Thymus (tissue), 11 donors: Measurements from ENCODE around the gene DISC1. TPM values are rescaled to one million over a fixed set of nuclear protein-coding genes. Genes with fewer than 3 reads are reported as not detected.

ENCODE experiments used
- DNase-seq, 9 donors: peaks; one replicate each; pipeline ENCODE4 v3.0.0-alpha.2; 2013; ENCODE audit warnings: low spot score in 9 of 9, low read depth in 6 of 9, missing footprints in 1 of 9
- H3K27ac ChIP-seq, 2 donors: one replicate each; pipeline ENCODE4 v1.5.1; 2013; ENCODE audit warnings: control low read depth in 1 of 2, low read depth in 1 of 2, low read length in 1 of 2, mild to moderate bottlenecking in 1 of 2, moderate library complexity in 1 of 2
- H3K27me3 ChIP-seq, 2 donors: one replicate each; pipeline ENCODE4 v1.5.1; 2013; ENCODE audit warnings: low read length in 1 of 2; ENCODE audit not compliant: control insufficient read depth in 2 of 2, insufficient read depth in 1 of 2
- H3K36me3 ChIP-seq, 2 donors: one replicate each; pipeline ENCODE4 v1.5.1; 2013; ENCODE audit warnings: low read length in 1 of 2, mild to moderate bottlenecking in 1 of 2, moderate library complexity in 1 of 2; ENCODE audit not compliant: control insufficient read depth in 2 of 2, insufficient read depth in 2 of 2
- H3K4me1 ChIP-seq, 2 donors: one replicate each; pipeline ENCODE4 v1.5.1; 2013; ENCODE audit warnings: low read length in 2 of 2; ENCODE audit not compliant: control insufficient read depth in 2 of 2, insufficient read depth in 2 of 2
- H3K4me3 ChIP-seq, 2 donors: one replicate each; pipeline ENCODE4 v1.5.1; 2013; ENCODE audit warnings: low read length in 2 of 2, control low read depth in 1 of 2, mild to moderate bottlenecking in 1 of 2
- H3K9me3 ChIP-seq, 2 donors: one replicate each; pipeline ENCODE4 v1.5.1; 2013; ENCODE audit warnings: low read length in 1 of 2, mild to moderate bottlenecking in 1 of 2; ENCODE audit not compliant: control insufficient read depth in 2 of 2, insufficient read depth in 1 of 2
- WGBS: extraction: QIAGEN DNeasy Blood & Tissue Kit; methylation state at CpG from one replicate; pipeline ENCODE4 v1.1.7; 2013; 5-methylcytosine and 5-hydroxymethylcytosine counted together
- polyA plus RNA-seq: library from polyadenylated mRNA; stranded (reverse); fragments of 200-250 nt; gene quantifications from one replicate; pipeline ENCODE4 v1.2.3, GENCODE V29; 2013
- total RNA-seq: library from RNA; stranded (reverse); fragments of 120-200 nt; gene quantifications from one replicate; pipeline ENCODE4 v1.2.4, GENCODE V29; 2013
- donor health status: healthy.

Gene DISC1
- total and polyA plus RNA-seq, 2 donors = 4.4 to 5.3 TPM

- Histone ChIP-seq H3K4me3 (no peak overlapping the region), H3K27ac (no peak overlapping the region), H3K9me3 (no peaks in the 10 kb centered on the region), H3K36me3 (no peaks in the 10 kb centered on the region), H3K4me1 (no peaks in the 10 kb centered on the region), H3K27me3 (no peaks in the 10 kb centered on the region)
- WGBS = 94% methylated on average over 1 of the region's 1 CpG
- no peak for DNase-seq
Observed at GRCh38 chr1:232017759-232018158, 391.2 kb downstream of the DISC1 start.

DNA sequence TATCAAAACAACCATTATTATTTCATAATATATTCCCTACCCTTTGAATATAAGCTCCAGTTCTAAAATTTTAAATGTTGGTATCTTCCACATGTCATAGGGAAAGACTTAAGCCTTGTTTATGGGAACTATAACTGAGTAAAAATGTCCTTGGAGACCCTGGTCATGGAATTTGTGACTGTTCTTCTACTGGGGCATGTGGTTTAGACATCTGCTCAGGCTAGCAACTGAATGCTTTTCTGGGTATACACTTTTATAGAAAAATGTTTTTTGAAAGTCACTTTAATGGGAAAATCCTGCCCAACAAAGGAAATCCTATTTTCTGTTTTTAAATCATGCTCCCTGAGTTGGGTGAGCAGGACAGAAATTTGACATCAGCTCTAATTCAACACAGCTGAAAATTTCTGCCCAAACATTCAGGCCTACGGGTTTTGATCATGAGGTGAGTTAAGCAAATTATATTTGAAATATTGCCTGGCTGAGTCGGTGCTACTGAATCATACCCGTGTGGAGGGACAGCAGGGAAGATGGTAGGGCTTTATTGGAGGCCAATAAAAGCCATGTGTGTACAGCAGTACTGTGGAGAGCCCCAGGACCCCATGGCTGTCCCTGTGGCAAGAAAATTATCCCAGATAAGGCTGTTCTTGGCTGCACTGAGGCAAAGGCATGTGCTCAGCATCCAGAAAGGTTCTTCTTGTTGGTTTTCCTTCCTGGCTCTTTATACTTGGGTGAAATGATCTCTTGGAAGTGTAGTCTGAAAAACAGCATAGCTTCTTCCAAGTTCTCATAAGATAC lies 391.8 kb downstream of the DISC1 start:
- H3K4me1 ChIP-seq = no peaks in the 10 kb centered on the region
- no peak for DNase-seq
- no peaks in the 10 kb centered on the region for H3K36me3 ChIP-seq
- H3K9me3 ChIP-seq = no peaks in the 10 kb centered on the region
- no peak overlapping the region for H3K27ac ChIP-seq
- H3K27me3 ChIP-seq = no peaks in the 10 kb centered on the region
- H3K4me3 ChIP-seq = no peak overlapping the region
- 93% methylated on average over 3 of the region's 3 CpGs for WGBS

- Histone ChIP-seq H3K9me3 (no peaks in the 10 kb centered on the region), H3K27ac (no peak overlapping the region), H3K4me3 (no peak overlapping the region), H3K36me3 (no peaks in the 10 kb centered on the region), H3K4me1 (no peaks in the 10 kb centered on the region), H3K27me3 (no peaks in the 10 kb centered on the region)
- DNase-seq = no peak
- WGBS = 88% methylated on average over 5 of the region's 5 CpGs
Observed at GRCh38 chr1:232019026-232019340, 392.4 kb downstream of the DISC1 start.

GRCh38 chr1:232020352-232020751 lies 393.8 kb downstream of the DISC1 start:
- no peaks in the 10 kb centered on the region for H3K9me3 ChIP-seq
- no peaks in the 10 kb centered on the region for H3K4me1 ChIP-seq
- DNase-seq = no peak
- no peak overlapping the region for H3K27ac ChIP-seq
- 98% methylated on average over 1 of the region's 1 CpG for WGBS
- no peaks in the 10 kb centered on the region for H3K27me3 ChIP-seq
- no peaks in the 10 kb centered on the region for H3K36me3 ChIP-seq
- no peak overlapping the region for H3K4me3 ChIP-seq

- H3K4me3 ChIP-seq = no peak overlapping the region
- H3K36me3 ChIP-seq = no peaks in the 10 kb centered on the region
- WGBS = 94% methylated on average over 4 of the region's 4 CpGs
- DNase-seq = no peak
- no peaks in the 10 kb centered on the region for H3K27me3 ChIP-seq
- H3K4me1 ChIP-seq = no peaks in the 10 kb centered on the region
- no peak overlapping the region for H3K27ac ChIP-seq
- no peaks in the 10 kb centered on the region for H3K9me3 ChIP-seq
Observed at GRCh38 chr1:232029315-232029714, 402.7 kb downstream of the DISC1 start.

DNA sequence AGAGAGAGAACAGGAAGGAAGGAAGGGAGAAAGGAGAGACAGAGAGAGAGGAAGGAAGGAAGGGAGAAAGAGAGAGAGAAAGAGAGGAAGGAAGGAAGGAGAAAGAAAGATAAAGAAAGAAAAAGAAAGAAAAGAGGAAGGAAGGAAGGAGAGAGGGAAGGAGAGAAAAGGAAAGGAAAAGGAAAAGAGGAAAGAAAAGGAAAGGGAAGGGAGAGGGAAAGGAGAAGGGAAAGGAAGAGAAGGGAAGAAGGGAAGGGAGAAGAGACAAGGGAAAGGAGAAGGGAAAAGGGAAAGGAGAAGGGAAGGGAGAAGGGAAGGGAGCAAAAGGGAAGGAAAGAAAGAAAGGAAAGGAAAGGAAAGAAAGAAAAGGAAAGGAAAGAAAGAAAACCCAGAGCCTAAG lies 404.6 kb downstream of the DISC1 start:
- no peaks in the 10 kb centered on the region for H3K9me3 ChIP-seq
- no peaks in the 10 kb centered on the region for H3K4me1 ChIP-seq
- no peaks in the 10 kb centered on the region for H3K27me3 ChIP-seq
- no peak for DNase-seq
- no peak overlapping the region for H3K27ac ChIP-seq
- no peak overlapping the region for H3K4me3 ChIP-seq
- no peaks in the 10 kb centered on the region for H3K36me3 ChIP-seq

- no peak for DNase-seq
- 98% methylated on average over 4 of the region's 4 CpGs for WGBS
- Histone ChIP-seq H3K27ac (no peak overlapping the region), H3K4me3 (no peak overlapping the region), H3K27me3 (no peaks in the 10 kb centered on the region), H3K9me3 (no peaks in the 10 kb centered on the region), H3K36me3 (no peaks in the 10 kb centered on the region), H3K4me1 (no peaks in the 10 kb centered on the region)
Observed at GRCh38 chr1:232033285-232033684, 406.7 kb downstream of the DISC1 start.

- Histone ChIP-seq H3K27ac (no peak overlapping the region), H3K4me1 (no peaks in the 10 kb centered on the region), H3K27me3 (no peaks in the 10 kb centered on the region), H3K36me3 (no peaks in the 10 kb centered on the region), H3K4me3 (no peak overlapping the region), H3K9me3 (no peaks in the 10 kb centered on the region)
- 96% methylated on average over 1 of the region's 1 CpG for WGBS
- DNase-seq = no peak
Observed at GRCh38 chr1:232034556-232034955, 408.0 kb downstream of the DISC1 start.

DNA sequence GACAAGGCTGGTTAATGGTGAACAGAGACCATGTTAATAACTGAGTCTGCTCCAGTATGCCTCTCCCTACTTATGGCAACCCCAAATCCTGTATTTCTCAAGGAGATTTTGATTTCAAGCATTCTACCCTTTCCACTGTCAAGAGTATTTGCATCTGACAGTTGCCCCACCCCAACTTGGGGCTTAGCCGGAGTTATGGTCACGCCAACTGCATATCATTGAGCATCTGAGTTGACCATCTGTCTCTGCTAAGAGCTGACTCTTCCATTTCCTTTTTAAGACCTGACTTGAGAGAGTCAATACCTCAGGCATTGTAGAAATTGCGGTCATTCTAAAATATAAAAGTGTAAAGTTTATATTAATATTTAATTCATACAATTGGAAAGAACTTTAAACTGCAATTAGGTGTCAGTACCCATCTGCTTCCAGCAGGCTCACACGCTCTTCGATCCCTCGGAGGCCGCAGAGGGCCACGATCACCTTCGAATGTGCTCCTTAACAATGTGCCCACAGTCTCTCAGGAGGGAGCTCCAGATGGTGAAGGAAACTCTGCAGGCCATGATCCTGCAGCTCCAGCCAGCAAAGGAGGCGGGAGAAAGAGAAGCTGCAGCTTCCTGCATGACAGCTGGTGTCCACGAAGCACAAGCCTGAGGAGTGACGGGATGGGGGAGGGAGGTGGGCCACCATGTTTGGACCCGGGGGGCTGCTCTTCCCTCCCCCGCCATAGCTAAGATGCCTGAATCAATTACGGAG lies 409.8 kb downstream of the DISC1 start:
- Histone ChIP-seq H3K4me3 (no peak overlapping the region), H3K4me1 (no peaks in the 10 kb centered on the region), H3K27me3 (no peaks in the 10 kb centered on the region), H3K36me3 (no peaks in the 10 kb centered on the region), H3K27ac (no peak overlapping the region), H3K9me3 (no peaks in the 10 kb centered on the region)
- WGBS = 97% methylated on average over 15 of the region's 15 CpGs
- no peak for DNase-seq
